GM18519 (cell line): ENCODE results near the gene PWWP2A.
"Not testable (repeated sequence)": the region's sequence is repeated elsewhere in the genome, so short reads cannot be mapped to it uniquely, and the experiment has no call there.

ENCODE experiments used
- ATAC-seq: cut with Tn5 transposase; IDR thresholded peaks from one replicate; pipeline ENCODE4 v1.9.1; 2021; ENCODE audit warnings: mild to moderate bottlenecking, moderate library complexity; ENCODE audit not compliant: unreplicated experiment, low FRiP score

The PWWP2A gene

GRCh38 chr5:160119142-160119904 is at the start of gene PWWP2A:
TSS of gene PWWP2A (minus strand) at chr5:160119450. CDS start at chr5:160119388, 62 bp downstream.
- ATAC-seq = peak; percentile 86

GRCh38 chr5:160167624-160168165 is 48.4 kb upstream of the PWWP2A start:
- no peak for ATAC-seq

GRCh38 chr5:160166973-160167623 is 47.8 kb upstream of the PWWP2A start:
- ATAC-seq = no peak

GRCh38 chr5:160166069-160166972 is 47.1 kb upstream of the PWWP2A start:
- ATAC-seq = no peak

- ATAC-seq = no peak
Observed at GRCh38 chr5:160165137-160166068, 46.2 kb upstream of the PWWP2A start.

GRCh38 chr5:160162910-160163309 is 43.7 kb upstream of the PWWP2A start:
- no peak for ATAC-seq

GRCh38 chr5:160161626-160162025 is 42.4 kb upstream of the PWWP2A start:
- ATAC-seq = no peak

GRCh38 chr5:160160875-160161274 is 41.6 kb upstream of the PWWP2A start:
- ATAC-seq = not testable (repeated sequence)

GRCh38 chr5:160159991-160160792 is 40.9 kb upstream of the PWWP2A start:
- no peak for ATAC-seq

GRCh38 chr5:160158087-160158486 is 38.8 kb upstream of the PWWP2A start:
- no peak for ATAC-seq

- ATAC-seq = no peak
Observed at GRCh38 chr5:160155017-160155750, 35.9 kb upstream of the PWWP2A start.

GRCh38 chr5:160152901-160153300 is 33.7 kb upstream of the PWWP2A start:
- no peak for ATAC-seq

- ATAC-seq = peak; percentile 91
Observed at GRCh38 chr5:160152287-160152686, 33.0 kb upstream of the PWWP2A start.

GRCh38 chr5:160151017-160151416 is 31.8 kb upstream of the PWWP2A start:
- no peak for ATAC-seq

- no peak for ATAC-seq
Observed at GRCh38 chr5:160150381-160150780, 31.1 kb upstream of the PWWP2A start.

GRCh38 chr5:160144436-160144835 is 25.2 kb upstream of the PWWP2A start:
- ATAC-seq = not testable (repeated sequence)

- no peak for ATAC-seq
Observed at GRCh38 chr5:160134332-160134731, 15.1 kb upstream of the PWWP2A start.

- ATAC-seq = no peak
Observed at GRCh38 chr5:160133918-160134304, 14.7 kb upstream of the PWWP2A start.
